Hematopoietic multipotent progenitor cell treated with erythropoietin and hydrocortisone succinate and interleukin-3 and kit ligand, for 17 days (in vitro differentiated cells): ENCODE results near the gene ATP23.

Experiments used
- DNase-seq: peaks from one replicate; pipeline ENCODE4 v3.0.0-alpha.2; 2015; ENCODE audit warnings: low spot score

The ATP23 gene

DNA sequence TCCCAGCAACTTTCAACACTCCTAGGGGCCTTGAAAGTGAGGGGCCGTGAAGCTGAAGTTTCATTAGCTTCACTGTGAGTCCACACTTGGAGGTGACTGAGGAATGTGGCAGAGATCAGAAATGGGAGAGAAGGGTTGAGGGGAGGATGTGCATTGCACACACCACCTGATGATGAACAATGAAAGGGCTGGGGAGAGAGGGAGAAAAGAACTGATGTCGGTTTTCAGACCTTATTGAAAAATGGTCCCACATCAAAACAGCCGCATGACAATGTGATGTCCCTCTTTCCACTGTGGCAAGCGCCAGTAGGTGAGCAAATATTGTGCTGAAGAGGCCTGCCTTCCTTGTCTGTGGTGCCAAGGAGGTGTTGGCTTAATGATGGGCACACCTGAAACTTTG, 32.3 kb upstream of the ATP23 start:
- DNase-seq: no peak

DNA sequence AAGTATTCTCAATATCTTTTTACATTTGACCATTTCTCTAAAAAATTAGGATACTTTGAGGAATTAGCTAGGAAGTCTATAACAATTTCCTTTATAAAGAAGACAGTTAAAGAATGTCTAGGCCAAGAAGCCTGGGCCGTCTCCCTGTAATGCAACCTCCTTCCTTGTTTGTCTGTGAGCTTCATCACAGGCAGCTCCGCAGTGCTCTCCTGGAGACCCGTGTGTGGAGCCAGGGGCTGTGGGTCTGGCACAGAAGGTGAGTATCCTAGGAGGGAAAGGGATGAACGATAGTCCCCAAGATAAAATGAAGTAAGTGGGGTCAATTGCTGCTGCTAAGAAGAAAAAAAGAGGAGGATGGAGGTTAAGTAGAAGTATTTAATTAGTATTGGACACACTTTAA, 31.8 kb upstream of the ATP23 start:
- DNase-seq: no peak

- DNase-seq: no peak
Measured at GRCh38 chr12:57918147-57918546, 23.2 kb upstream of the ATP23 start.

GRCh38 chr12:57927086-57927485, 14.3 kb upstream of the ATP23 start:
- DNase-seq: no peak

- no peak for DNase-seq
Measured at GRCh38 chr12:57929092-57929830, 12.1 kb upstream of the ATP23 start.

- DNase-seq: no peak
Measured at GRCh38 chr12:57934819-57935218, 6.5 kb upstream of the ATP23 start.

- peak; percentile 19 for DNase-seq
Measured at GRCh38 chr12:57935331-57935730, 6.0 kb upstream of the ATP23 start.

- DNase-seq: peak; percentile 97
Measured at GRCh38 chr12:57935839-57936512, 5.4 kb upstream of the ATP23 start.

GRCh38 chr12:57936513-57936883, 4.9 kb upstream of the ATP23 start:
- DNase-seq: no peak

DNA sequence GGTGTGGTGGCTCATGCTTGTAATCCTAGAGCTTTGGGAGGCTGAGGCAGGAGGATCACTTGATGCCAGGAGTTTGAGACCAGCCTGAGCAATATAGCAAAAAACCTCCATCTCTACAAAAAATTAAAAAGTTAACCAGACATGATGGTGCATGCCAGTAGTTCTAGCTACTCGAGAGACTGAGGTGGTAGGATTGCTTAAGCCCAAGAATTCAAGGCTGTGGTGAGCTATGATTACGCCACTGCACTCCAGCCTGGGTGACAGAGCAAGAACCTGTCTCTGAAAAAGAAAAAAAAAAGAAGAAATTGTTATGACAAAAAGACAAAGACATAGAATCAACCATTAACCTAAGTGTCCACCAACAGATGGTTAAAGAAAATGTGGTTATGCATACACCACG, 2.1 kb upstream of the ATP23 start:
- no peak for DNase-seq

- peak; percentile 62 for DNase-seq
Measured at GRCh38 chr12:57940052-57940914, 1.1 kb upstream of the ATP23 start.

DNA sequence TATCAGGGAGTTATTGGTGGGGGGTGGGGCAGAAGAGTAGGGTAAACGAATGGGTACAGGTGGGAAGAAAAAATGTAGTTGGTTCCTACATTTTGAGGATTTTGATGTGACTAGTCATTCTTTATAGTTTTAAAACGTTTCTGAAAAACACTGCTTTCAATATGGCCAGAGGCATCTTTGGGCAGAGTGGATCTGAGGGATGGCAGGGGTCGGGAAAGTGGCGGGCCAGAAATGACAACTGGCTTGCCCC, 527 bp upstream of the ATP23 start:
- no peak for DNase-seq

DNA sequence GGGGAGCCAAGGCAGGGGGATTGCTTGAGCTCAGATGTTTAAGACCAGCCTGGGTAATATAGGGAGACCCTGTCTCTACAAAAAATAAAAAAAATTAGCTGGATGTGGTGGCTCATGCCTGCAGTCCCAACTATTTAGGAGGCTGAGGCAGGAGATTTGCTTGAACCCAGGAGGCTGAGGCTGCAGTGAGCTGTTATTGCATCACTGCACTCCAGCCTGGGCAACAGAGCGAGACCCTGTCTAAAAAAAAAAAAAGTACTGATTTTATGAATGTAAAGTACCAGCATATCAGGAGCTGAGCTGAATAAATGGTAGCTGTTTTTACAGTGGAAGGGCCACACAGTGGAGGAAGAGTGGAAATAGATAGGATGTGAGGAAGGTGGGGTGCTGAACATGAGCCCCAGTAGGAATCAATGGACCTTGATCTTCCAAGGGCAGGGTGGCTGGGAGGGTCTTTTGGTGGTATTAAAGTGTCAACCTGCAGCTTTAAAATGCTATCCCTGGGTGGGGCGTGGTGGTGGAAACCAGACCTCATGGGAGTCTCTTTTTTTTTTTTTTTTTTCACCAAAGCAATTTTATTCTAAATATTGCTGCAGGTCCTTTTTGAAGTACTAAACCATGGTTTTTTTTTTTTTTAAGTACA, 2.2 kb downstream of the ATP23 start:
- no peak for DNase-seq

GRCh38 chr12:57944313-57945023, 3.1 kb downstream of the ATP23 start:
- DNase-seq: no peak

DNA sequence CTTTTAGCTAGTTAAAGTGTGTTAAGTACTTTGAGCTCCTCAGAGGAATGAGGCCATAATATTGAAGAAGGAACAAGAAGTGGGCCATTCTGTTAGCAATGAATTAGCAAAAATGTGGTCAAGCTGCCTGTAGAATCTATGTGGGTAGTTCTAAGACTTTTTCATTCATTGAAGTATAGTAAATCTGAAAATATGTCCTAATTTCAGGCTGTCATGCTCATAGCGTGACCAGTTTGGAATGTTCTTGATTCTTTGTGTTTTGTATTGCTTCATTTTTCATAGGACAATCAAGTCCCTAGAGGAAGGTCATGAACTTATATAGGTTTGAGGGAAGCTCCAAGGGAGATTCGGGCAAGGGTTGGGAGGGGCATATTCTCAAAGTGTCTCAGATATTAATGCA, 11.4 kb downstream of the ATP23 start:
- DNase-seq: no peak

- no peak for DNase-seq
Measured at GRCh38 chr12:57954768-57955167, 13.4 kb downstream of the ATP23 start.

GRCh38 chr12:57958061-57958657, 16.8 kb downstream of the ATP23 start:
- no peak for DNase-seq

DNA sequence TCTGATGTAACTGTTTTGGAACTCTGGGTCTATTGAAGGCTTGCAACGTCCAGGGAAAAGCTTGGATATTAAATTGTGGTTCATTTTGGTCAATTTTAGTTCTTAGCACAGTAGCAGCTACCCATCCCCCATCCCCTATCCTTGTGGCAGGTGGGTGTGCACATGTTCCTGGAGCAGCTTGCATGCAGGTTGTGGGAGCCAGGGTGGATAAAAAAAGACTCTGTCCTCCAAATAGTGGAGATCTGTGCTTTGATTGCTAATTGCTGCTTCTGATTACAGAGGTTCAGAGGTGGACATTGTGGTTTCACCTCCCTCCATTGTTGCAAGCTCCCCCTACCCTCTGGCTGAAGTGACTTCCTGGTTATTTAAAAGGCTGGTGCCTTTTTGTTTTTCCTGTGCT, 23.1 kb downstream of the ATP23 start:
- DNase-seq: no peak

- DNase-seq: no peak
Measured at GRCh38 chr12:57965766-57966165, 24.4 kb downstream of the ATP23 start.

DNA sequence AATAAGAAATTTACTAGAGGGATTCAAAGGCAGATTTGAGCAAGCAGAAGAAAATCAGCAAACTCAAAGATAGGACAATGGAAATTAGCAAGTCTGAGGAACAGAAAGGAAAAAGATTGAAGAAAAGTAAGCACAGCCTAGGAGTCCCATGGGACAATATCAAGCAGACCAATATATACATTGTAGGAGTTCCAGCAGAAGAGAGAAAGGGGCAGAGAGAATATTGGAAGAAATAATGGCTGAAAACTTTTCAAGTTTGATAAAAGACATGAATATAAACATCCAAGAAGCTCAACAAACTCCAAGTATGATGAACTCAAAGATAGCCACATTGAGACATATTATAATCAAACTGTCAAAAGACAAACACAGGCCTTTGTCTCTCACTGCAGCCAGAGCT, 25.2 kb downstream of the ATP23 start:
- DNase-seq: no peak

- no peak for DNase-seq
Measured at GRCh38 chr12:57983146-57983857, 41.9 kb downstream of the ATP23 start.
